Fibroblast of lung (primary cell): ENCODE results near the gene NEDD4. TPM values are rescaled to one million over a fixed set of nuclear protein-coding genes. Genes with fewer than 3 reads are reported as not detected.

Experiments
- DNase-seq, 2 donors: peaks; one replicate each; pipeline versions ENCODE4 v3.0.0 to v3.0.0-alpha.2; 2010; ENCODE audit warnings: low read depth in 2 of 2
- H2AFZ ChIP-seq: 2 replicates; pipeline ENCODE4 v1.5.1; 2012; ENCODE audit warnings: low read length, control low read depth, inconsistent platforms
- H3K27ac ChIP-seq: 2 replicates; pipeline ENCODE4 v1.5.1; 2011; ENCODE audit warnings: low read length, control low read depth; ENCODE audit not compliant: insufficient read depth
- H3K27me3 ChIP-seq: 2 replicates; pipeline ENCODE4 v1.5.1; 2011; ENCODE audit warnings: mild to moderate bottlenecking, low read length; ENCODE audit not compliant: control insufficient read depth, insufficient read depth
- H3K36me3 ChIP-seq: 2 replicates; pipeline ENCODE4 v1.5.1; 2011; ENCODE audit warnings: low read length; ENCODE audit not compliant: control insufficient read depth, insufficient read depth
- H3K4me1 ChIP-seq: 2 replicates; pipeline ENCODE4 v1.5.1; 2011; ENCODE audit warnings: low read length; ENCODE audit not compliant: control insufficient read depth, insufficient read depth; ENCODE audit errors: extremely low read depth
- H3K4me2 ChIP-seq: 2 replicates; pipeline ENCODE4 v1.5.1; 2011; ENCODE audit warnings: low read length, control low read depth; ENCODE audit not compliant: insufficient read depth; ENCODE audit errors: extremely low read depth
- H3K4me3 ChIP-seq, 4 experiments: fragments of 200-600 bp in 1 of 4; sonication (generic) in 1 of 4; replicated peaks in 1 of 4; 2 replicates each; pipeline ENCODE4 v1.5.1; 2011 to 2016; ENCODE audit warnings: low read length in 4 of 4, low read depth in 3 of 4, mild to moderate bottlenecking in 3 of 4, control low read depth in 2 of 4, inconsistent platforms in 1 of 4, mixed read lengths in 1 of 4; ENCODE audit not compliant: insufficient read depth in 1 of 4; ENCODE audit errors: control extremely low read depth in 1 of 4
- H3K79me2 ChIP-seq: 2 replicates; pipeline ENCODE4 v1.5.1; 2012; ENCODE audit warnings: mild to moderate bottlenecking, low read length, inconsistent platforms; ENCODE audit not compliant: control insufficient read depth, insufficient read depth
- H3K9ac ChIP-seq: 2 replicates; pipeline ENCODE4 v1.5.1; 2011; ENCODE audit warnings: mild to moderate bottlenecking, low read length, control low read depth; ENCODE audit not compliant: insufficient read depth
- H3K9me3 ChIP-seq: 2 replicates; pipeline ENCODE4 v1.5.1; 2012; ENCODE audit warnings: low read depth, low read length; ENCODE audit not compliant: control insufficient read depth, insufficient read depth
- H4K20me1 ChIP-seq: 2 replicates; pipeline ENCODE4 v1.5.1; 2011; ENCODE audit warnings: low read length; ENCODE audit not compliant: control insufficient read depth, insufficient read depth; ENCODE audit errors: extremely low read depth
- EZH2 ChIP-seq: IDR thresholded peaks from 2 replicates; pipeline ENCODE4 v1.5.1; 2012; ENCODE audit warnings: low read length, control low read depth, mild to moderate bottlenecking; ENCODE audit errors: missing control alignments
- polyA plus RNA-seq, 2 donors: library from polyadenylated mRNA; depleted of rRNA in 1 of 2; stranded (reverse) in 1 of 2; unstranded in 1 of 2; fragments of >200 nt; gene quantifications; 2 replicates each; pipeline ENCODE4 v1.2.1, GENCODE V29; 2011 to 2012; ENCODE audit warnings: missing spikeins in 1 of 2
- total RNA-seq: library from RNA; depleted of rRNA; stranded (reverse); fragments of >200 nt; gene quantifications from 2 replicates; pipeline ENCODE4 v1.2.1, GENCODE V29; 2014
- TF ChIP-seq, protein P1 (sequence below), 2 donors: IDR thresholded peaks in 1 of 2; conservative IDR thresholded peaks in 1 of 2; 1 replicate in 1 of 2; 2 replicates in 1 of 2; pipeline ENCODE4 v1.5.1; 2011 to 2012; ENCODE audit warnings: low read length in 2 of 2, control low read depth in 1 of 2, inconsistent platforms in 1 of 2, low read depth in 1 of 2, mild to moderate bottlenecking in 1 of 2

Gene NEDD4
- total and polyA plus RNA-seq, 2 donors (not counting 1 experiment from before 2014, with no cell fraction given), result 21.6 to 30.9 TPM

DNA sequence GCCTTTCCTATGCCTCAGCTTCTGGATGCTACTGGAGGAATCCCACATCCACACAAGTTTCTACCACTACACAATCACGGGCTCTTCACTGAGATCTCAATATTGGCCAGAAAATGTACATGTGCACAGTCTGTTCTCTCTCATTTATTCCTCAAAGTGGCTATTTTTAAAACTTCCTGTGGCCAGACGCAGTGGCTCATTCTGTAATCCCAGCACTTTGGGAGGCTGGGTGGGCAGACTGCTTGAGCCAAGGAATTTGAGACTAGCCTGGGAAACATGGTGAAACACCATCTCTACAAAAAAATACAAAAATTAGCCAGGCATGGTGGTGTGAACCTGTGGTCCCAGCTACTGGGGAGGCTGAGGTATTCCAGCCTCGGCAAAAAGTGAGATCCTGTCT, 159.1 kb downstream of the NEDD4 start:
- no peaks in the 10 kb centered on the region for H3K27me3 ChIP-seq
- TF ChIP-seq, protein P1, sequence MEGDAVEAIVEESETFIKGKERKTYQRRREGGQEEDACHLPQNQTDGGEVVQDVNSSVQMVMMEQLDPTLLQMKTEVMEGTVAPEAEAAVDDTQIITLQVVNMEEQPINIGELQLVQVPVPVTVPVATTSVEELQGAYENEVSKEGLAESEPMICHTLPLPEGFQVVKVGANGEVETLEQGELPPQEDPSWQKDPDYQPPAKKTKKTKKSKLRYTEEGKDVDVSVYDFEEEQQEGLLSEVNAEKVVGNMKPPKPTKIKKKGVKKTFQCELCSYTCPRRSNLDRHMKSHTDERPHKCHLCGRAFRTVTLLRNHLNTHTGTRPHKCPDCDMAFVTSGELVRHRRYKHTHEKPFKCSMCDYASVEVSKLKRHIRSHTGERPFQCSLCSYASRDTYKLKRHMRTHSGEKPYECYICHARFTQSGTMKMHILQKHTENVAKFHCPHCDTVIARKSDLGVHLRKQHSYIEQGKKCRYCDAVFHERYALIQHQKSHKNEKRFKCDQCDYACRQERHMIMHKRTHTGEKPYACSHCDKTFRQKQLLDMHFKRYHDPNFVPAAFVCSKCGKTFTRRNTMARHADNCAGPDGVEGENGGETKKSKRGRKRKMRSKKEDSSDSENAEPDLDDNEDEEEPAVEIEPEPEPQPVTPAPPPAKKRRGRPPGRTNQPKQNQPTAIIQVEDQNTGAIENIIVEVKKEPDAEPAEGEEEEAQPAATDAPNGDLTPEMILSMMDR (conservative IDR thresholded peaks at IDR 0.05 in 1 of 2, IDR thresholded peaks at IDR 0.05 in 1 of 2; ENCODE audit: low read depth in 1 of 2, low read length in 2 of 2), result no peak
- TF ChIP-seq EZH2, result no peak
- H3K9me3 ChIP-seq, result no peaks in the 10 kb centered on the region
- no peak overlapping the region for H3K4me2 ChIP-seq
- H3K36me3 ChIP-seq, result peaks cover 5% of the 10 kb centered on the region
- H3K4me1 ChIP-seq, result no peaks in the 10 kb centered on the region
- H3K9ac ChIP-seq, result no peak overlapping the region
- H4K20me1 ChIP-seq, result no peaks in the 10 kb centered on the region
- H2AFZ ChIP-seq, result no peak overlapping the region
- H3K27ac ChIP-seq, result no peak overlapping the region
- peak in 1 of 2 donors; percentile 57 for DNase-seq
- no peak overlapping the region for H3K4me3 ChIP-seq
- no peaks in the 10 kb centered on the region for H3K79me2 ChIP-seq

DNA sequence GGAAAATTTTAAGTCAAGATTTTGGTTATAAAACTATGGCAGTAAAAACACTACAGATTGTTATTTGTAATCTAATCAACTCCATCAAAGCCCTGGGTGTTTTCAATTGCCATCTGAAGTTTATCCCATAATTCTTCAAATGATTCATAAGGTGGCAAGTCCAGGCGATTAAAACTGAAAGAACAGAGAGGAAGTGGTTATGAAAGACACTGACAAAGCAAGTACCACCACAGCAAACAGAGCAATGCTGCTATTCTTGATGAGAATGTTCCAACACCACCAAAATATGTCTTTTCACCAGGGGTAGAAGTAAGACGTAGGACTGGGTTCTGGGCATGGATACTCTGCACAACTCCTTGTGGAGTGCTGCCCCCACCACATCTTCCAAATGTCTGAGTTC, 163.6 kb downstream of the NEDD4 start:
- H4K20me1 ChIP-seq, result no peaks in the 10 kb centered on the region
- no peaks in the 10 kb centered on the region for H3K4me1 ChIP-seq
- no peak overlapping the region for H3K4me3 ChIP-seq
- no peak overlapping the region for H3K9ac ChIP-seq
- TF ChIP-seq, protein P1 (conservative IDR thresholded peaks at IDR 0.05 in 1 of 2, IDR thresholded peaks at IDR 0.05 in 1 of 2; ENCODE audit: low read depth in 1 of 2, low read length in 2 of 2), result no peak
- no peak for TF ChIP-seq EZH2
- no peak overlapping the region for H2AFZ ChIP-seq
- H3K27ac ChIP-seq, result no peak overlapping the region
- no peaks in the 10 kb centered on the region for H3K9me3 ChIP-seq
- H3K36me3 ChIP-seq, result peaks cover 3% of the 10 kb centered on the region
- H3K4me2 ChIP-seq, result no peak overlapping the region
- no peaks in the 10 kb centered on the region for H3K27me3 ChIP-seq
- no peaks in the 10 kb centered on the region for H3K79me2 ChIP-seq
- no peak for DNase-seq

DNA sequence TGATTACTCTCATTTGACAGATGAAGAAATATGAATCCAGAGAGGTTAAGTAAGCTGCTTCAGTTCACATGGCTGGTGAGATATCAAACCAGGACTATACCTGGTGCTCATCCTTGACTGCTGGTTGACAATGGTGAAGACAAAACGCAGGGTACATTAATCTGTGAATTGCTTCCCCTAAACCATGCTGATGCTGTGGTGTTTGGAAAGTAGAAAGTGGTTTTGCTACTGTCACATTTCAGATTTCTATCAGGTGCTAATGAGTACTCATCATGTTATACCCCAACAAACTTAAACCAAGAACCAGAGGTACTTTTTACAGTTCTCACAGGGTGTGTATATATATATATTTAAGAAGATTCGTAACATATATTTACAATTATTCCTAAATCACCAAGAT, 165.5 kb downstream of the NEDD4 start:
- Histone ChIP-seq H3K9ac (no peak overlapping the region), H3K4me1 (peaks cover 2% of the 10 kb centered on the region), H2AFZ (no peak overlapping the region), H3K4me2 (no peak overlapping the region), H3K4me3 (no peak overlapping the region), H3K27ac (no peak overlapping the region), H4K20me1 (no peaks in the 10 kb centered on the region), H3K79me2 (no peaks in the 10 kb centered on the region), H3K9me3 (no peaks in the 10 kb centered on the region), H3K27me3 (no peaks in the 10 kb centered on the region), H3K36me3 (peaks cover 3% of the 10 kb centered on the region)
- no peak for DNase-seq
- TF ChIP-seq EZH2, result no peak
- TF ChIP-seq, protein P1 (conservative IDR thresholded peaks at IDR 0.05 in 1 of 2, IDR thresholded peaks at IDR 0.05 in 1 of 2; ENCODE audit: low read depth in 1 of 2, low read length in 2 of 2), result no peak
